GM20431 (cell line): ENCODE results near the gene C10orf53.
"Not testable (repeated sequence)": the region's sequence is repeated elsewhere in the genome, so short reads cannot be mapped to it uniquely, and the experiment has no call there.

ENCODE experiments used
- in situ Hi-C: fragments of 300-500 bp; cut with MseI, MboI; formaldehyde crosslinking; loops from one replicate; pipeline ENCODE4 v1.15.0; 2020; ENCODE audit warnings: low sequenced_read_pairs; ENCODE audit not compliant: unreplicated experiment

Gene C10orf53

GRCh38 chr10:49651917-49652316 is 27.5 kb upstream of the C10orf53 start:
- in situ Hi-C loops = no loop called here

GRCh38 chr10:49652421-49653272 is 26.8 kb upstream of the C10orf53 start:
- in situ Hi-C loops = no loop called here

DNA sequence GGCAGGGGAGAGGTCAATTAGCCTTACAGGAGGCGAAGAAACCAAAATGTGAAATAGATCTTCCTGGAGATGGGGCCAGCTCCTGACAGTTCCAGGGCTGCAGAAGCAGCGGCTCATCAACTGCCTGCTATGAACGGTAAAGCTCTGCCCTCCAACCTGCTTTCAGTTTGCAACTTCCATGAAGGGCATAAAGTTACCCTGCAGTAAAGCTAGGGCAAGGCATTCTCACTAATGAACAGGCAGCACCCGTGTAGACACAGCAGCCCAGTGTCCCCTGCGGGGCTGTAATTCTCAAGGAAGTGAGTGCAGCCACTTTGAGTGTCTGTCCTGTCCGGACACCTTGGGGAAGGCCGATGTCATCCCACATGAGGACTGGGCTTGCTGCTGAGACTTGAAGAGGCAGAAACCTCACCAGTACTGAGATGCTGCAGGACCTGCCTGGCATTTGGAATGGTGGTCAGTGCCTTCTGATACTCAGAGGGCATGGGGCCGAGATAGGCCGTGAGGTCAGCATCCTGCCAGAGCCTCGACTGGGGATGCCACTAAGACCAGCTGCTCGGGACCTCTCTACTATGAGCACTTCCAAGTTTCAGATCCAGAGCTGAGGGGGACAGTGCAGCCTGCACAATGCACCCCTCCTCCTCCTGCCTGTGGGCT is 26.1 kb upstream of the C10orf53 start:
- in situ Hi-C loops = no loop called here

DNA sequence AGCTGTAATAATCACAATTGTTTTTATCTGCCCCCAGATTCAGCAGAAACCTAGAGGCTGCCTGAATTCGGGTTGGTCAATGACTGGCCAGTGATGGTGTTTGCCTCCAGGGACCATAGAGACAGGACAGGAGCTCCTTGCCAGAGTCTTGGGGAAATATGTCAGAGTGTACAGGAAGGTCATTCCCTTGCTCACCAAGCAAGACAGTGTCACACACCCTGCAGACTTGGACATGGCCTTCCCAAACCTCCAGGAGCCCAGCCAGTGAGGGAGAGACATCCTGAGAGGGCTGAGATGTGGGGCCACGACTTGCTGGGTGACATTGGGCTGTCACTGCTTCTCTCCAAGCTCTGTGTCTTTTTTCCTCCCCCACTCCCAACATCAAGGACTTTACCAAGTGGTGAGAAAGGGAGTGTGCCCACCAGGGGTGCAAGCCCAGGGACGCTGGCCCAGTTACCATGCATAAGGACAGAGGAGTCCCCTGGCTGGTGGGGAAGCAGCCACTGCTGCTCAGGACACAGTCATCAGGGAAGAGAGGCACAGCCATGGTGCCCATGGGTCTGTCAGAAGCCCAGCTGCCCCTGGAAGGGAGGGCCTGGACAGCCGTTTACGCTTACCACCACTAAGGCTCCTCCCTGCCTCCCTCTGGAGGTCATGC is 25.3 kb upstream of the C10orf53 start:
- in situ Hi-C loops = no loop called here

GRCh38 chr10:49655099-49655498 is 24.4 kb upstream of the C10orf53 start:
- in situ Hi-C loops = no loop called here

- in situ Hi-C loops = no loop called here
These were observed 22.5 kb upstream of the C10orf53 start for GRCh38 chr10:49656845-49657493.

DNA sequence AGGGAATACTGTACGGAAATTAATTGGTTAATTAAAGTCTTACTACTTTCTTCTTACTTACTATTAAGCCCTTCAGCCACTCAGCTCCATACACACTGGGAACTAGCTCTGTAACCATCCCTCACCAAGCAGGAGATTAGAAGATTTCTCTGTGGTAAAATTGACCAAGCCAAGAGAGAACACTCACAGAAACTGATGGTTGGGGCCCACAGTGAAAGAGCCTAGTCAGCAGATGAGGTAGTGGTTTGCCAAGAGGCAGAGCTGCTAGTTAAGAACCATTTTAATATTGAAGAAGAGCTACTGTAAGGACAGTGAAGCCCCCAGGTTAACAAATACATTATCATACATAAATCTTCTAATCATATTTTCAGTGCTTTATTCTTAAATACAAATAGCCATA is 21.8 kb upstream of the C10orf53 start:
- in situ Hi-C loops = no loop called here

- in situ Hi-C loops = no loop called here
These were observed 18.2 kb upstream of the C10orf53 start for GRCh38 chr10:49661140-49661856.

GRCh38 chr10:49662169-49662830 is 17.2 kb upstream of the C10orf53 start:
- in situ Hi-C loops = no loop called here

DNA sequence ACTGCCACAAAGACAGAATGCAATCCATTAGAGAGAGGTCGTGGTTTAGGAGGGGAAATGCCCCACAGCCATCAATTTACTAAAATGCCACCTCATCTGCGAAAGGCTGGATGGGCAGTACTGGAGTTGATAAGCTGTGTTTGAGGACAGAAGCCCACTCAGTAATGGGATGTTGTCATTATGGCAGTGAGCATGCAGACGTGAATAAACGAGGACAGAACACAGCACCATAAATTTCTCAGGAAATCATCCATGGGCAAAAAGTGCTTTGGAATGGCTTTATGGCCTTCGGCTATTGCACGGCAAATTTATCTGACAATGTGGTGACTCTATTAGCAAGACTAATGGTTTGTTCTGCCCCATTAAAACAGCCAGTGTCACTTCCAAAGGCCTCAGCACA is 15.9 kb upstream of the C10orf53 start:
- in situ Hi-C loops = no loop called here

DNA sequence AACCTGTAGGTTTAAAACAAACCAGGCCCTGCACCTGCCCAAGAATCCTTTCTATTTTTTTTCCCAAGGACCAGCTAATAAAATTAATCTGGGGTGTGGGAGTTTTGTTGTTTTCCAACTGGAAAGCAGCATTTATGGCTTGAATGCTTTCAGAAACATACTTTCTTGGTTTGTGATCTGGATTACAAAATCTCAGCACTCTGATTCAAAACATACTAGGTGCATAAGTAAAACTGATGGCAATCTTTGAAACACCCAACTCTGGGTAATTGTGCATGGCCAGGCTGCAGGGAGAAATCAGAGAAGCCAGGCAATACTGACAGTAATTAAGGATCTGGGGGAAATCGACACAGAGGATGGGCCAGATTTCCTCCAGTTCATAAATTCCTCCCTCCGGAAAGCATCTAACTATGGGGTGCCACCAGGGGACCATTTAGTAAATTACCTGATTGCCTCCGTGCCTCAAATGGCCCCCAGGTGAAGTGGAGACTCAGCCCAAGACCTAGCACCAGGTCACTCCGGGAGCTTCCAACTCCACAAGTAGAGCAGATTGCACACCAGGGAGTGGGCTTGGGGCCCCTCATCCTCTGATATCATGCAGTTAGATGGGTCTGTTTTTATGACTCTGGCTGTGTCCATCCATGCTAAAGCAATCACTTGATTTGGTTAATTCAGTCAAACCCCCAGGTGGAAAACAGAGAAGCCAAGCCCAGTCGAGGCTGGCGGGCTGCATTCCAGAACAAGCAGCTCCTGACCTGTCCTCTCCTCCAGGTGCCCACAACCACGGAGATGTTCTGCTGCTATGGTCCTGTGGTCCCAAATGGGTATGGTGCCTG is 15.2 kb upstream of the C10orf53 start:
- in situ Hi-C loops = no loop called here

DNA sequence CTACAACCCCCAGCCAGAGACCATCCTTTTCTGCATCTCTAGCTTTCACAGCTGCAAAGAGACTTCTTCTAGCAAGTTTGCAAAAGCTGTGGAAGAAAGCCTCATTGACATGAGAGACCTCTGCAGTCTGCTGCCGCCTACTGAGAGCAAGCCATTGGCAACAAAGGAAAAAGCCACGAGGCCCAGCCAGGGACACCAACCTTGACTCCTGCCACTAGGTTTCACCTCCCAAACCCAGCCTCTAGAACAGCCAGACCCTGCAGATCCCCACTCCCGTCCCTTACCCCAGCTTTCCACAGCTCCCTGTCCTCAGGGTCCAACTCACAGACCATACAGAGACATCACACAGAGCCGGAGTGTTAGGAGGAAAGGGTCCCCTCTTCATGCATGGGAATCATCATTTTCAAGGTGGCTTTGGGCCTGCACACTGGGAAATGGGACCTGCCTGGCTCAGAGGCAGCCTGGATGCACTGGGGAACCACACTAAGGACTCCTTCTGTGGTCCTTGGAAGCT is 14.6 kb upstream of the C10orf53 start:
- in situ Hi-C loops = no loop called here

DNA sequence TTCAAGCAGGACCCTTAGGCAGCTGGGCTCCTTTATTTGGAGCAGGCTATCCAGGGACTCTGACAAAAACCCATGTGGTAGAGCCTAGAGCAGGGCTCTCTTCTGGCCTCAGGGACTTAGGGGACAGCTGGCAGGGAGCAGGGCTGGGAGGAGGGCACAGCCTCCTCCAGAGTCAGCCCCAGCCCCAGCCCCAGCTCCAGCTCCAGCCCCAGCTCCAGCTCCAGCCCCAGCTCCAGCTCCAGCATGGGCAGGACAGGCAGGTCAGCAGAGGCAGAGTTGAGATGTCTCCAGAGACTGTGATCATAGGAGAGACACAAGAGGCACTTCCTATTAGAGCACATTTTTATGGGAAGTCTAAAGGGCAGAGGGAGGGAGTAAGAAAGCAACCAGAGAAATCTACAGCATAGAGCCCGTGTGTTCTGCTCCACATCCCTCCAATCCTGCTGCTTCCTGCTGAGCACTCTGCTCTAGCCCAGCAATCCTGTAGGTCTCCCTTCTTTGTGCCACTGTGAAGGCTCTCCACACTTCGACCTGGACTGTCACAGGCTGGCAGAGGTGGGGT is 13.3 kb upstream of the C10orf53 start:
- in situ Hi-C loops = no loop called here

DNA sequence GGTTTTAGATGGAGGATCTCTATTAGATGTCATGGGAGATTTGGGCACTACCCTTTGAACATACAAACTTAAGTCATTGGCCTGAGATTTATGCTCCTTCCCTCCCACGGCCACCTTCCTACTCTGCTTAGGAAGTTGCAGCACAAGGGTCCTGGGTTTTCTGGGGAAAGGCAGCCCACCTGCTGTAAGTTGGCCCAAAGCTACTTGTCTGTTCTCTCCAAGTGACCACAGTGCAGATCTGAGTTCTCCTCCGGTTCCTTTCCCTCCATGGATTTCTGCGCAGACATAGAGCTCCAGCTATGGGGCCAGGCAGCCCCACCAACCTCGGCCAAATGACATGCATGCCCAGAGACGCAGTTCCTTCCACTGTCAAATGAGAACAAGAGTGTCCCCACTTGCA is 12.8 kb upstream of the C10orf53 start:
- in situ Hi-C loops = no loop called here

DNA sequence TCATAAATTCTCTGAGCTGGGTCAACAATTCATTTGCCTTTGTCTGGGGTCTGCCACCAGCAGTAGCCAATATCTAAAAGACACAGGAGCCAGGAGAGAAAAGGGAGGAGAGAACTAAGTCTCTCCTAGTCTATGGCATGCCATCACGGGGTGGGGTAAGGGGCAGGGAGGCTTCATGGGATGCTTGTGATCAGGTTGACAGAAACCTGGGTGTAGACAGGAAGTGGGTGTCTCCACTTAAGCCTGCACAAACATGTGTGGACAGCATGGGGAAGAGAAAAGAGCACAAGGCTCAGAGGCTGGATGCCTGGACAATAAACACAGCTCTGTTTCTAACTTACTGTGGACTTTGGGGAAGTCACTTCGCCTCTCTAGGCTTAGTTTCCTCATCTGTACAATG is 11.5 kb upstream of the C10orf53 start:
- in situ Hi-C loops = no loop called here

GRCh38 chr10:49668684-49669083 is 10.8 kb upstream of the C10orf53 start:
- in situ Hi-C loops = no loop called here

DNA sequence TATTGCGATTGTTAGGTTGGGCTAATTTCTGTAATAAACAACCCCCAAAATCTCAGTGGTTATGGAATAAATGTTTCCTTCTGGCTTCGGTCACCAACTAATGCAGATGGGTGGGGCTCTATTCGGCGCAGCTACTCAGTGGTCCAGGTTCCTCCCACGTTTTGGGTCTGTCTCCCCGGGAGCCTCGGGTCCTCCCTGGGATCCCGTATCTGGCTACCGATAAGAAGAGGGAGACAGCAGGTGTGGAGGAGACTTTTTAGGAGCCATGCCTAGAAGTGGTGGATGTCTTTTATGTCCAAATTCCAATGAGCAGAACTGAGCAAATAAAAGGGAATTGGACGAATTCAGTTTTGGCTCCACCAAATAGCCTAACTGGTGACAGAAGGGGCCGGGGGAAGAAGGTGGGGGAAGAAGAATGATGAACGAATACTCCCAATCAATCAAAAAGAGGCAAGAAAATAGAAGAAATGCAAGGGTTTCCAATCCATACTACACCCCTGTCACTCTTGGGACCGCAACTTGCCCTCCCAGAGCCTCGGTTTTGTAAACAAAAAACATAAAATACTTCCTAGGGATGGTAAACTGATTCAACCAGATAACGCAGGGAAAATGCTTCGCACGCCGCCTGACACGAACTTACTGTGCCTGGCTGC is 498 bp upstream of the C10orf53 start:
- in situ Hi-C loops = no loop called here

- in situ Hi-C loops = not testable (repeated sequence)
These were observed 3.0 kb downstream of the C10orf53 start for GRCh38 chr10:49682449-49682848.
